Endothelial cell (in vitro differentiated cells): Measurements from ENCODE around the gene USE1. TPM values are rescaled to one million over a fixed set of nuclear protein-coding genes. Genes with fewer than 3 reads are reported as not detected.

ENCODE experiments used
- DNase-seq: peaks from one replicate; pipeline ENCODE4 v3.0.0; 2021; ENCODE audit warnings: low spot score
- H3K27ac Mint-ChIP-seq: one replicate; pipeline ENCODE4 v1.8.0; 2021; ENCODE audit warnings: mixed read lengths, inconsistent platforms; ENCODE audit not compliant: unreplicated experiment
- H3K27me3 Mint-ChIP-seq: one replicate; pipeline ENCODE4 v1.8.0; 2021; ENCODE audit warnings: mild to moderate bottlenecking, moderate library complexity, mixed read lengths, inconsistent platforms; ENCODE audit not compliant: unreplicated experiment
- H3K36me3 Mint-ChIP-seq: one replicate; pipeline ENCODE4 v1.8.0; 2021; ENCODE audit warnings: mild to moderate bottlenecking, low read depth, mixed read lengths, inconsistent platforms; ENCODE audit not compliant: unreplicated experiment
- H3K4me1 Mint-ChIP-seq: one replicate; pipeline ENCODE4 v1.8.0; 2021; ENCODE audit warnings: mild to moderate bottlenecking, mixed read lengths, inconsistent platforms; ENCODE audit not compliant: unreplicated experiment
- H3K4me3 Mint-ChIP-seq: one replicate; pipeline ENCODE4 v1.8.0; 2021; ENCODE audit warnings: mild to moderate bottlenecking, mixed read lengths, inconsistent platforms; ENCODE audit not compliant: unreplicated experiment
- H3K9me3 Mint-ChIP-seq: one replicate; pipeline ENCODE4 v1.8.0; 2021; ENCODE audit warnings: mixed read lengths, inconsistent platforms; ENCODE audit not compliant: unreplicated experiment
- total RNA-seq: library from RNA; stranded (reverse); fragmentation: NEBNext Ultra II Directional; extraction: Animal tissue kit (Norgen Biotek cat#: 25700); gene quantifications from one replicate; pipeline ENCODE4 v1.2.1, GENCODE V29; 2021; ENCODE audit not compliant: unreplicated experiment
- TF ChIP-seq, protein P1 (sequence below): fragments of 200-600 bp; sonication (generic); IDR thresholded peaks from one replicate; pipeline ENCODE4 v1.5.0; 2021; ENCODE audit warnings: antibody characterized with exemption; ENCODE audit not compliant: unreplicated experiment

USE1 gene
- total RNA-seq, 1 donor from 2014 or later = 13.0 TPM

DNA sequence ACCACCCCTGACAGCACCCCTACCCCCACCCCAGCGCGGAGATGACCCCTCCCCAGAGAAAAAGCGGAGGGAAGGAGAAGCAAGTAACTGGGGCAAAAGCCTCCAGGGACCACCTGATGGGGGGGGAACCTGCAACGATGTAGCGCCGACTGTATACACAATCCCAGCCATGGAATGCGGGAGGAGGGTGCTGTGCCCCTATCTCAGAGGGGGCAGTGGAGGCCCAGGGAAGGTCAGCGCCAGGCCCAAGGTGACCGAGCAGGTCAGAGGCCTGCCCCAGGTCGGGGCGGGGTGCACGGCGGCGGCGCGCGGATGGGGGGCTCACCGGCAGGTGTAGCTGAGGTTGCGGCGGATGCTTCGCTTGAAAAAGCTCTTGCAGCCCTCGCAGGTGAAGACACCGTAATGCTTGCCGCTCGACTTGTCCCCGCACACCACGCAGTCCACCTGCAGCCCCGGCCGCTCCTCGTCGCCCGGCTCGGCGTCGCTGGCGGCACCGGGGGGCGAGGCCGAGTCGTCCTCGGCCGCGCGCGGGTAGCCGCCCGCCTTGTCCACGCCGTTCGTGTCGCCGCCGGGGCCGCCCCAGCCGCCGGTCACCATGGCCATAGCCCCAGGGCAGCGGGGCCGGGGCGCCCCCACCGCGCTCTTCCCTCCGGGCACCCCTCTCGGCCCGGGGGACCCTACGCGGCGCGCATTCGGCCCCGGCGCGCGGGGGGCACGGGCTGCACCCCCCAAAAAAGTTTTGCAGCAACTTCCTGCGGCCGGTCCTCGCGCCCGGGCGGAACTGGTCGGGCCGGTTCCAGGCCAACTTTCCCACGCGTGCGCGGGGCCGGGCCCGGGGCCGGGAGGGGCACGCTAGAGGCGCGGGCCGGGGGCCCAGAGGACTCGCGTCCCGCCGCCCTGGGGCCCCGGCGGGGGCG lies 29.7 kb downstream of the USE1 start:
- Mint-ChIP-seq H3K36me3 (peaks cover 8% of the 10 kb centered on the region), H3K27me3 (peaks cover 27% of the 10 kb centered on the region), H3K9me3 (no peaks in the 10 kb centered on the region), H3K27ac (peak overlapping the region; percentile 48), H3K4me1 (peaks cover 23% of the 10 kb centered on the region), H3K4me3 (peak overlapping the region; percentile 97)
- TF ChIP-seq, protein P1, sequence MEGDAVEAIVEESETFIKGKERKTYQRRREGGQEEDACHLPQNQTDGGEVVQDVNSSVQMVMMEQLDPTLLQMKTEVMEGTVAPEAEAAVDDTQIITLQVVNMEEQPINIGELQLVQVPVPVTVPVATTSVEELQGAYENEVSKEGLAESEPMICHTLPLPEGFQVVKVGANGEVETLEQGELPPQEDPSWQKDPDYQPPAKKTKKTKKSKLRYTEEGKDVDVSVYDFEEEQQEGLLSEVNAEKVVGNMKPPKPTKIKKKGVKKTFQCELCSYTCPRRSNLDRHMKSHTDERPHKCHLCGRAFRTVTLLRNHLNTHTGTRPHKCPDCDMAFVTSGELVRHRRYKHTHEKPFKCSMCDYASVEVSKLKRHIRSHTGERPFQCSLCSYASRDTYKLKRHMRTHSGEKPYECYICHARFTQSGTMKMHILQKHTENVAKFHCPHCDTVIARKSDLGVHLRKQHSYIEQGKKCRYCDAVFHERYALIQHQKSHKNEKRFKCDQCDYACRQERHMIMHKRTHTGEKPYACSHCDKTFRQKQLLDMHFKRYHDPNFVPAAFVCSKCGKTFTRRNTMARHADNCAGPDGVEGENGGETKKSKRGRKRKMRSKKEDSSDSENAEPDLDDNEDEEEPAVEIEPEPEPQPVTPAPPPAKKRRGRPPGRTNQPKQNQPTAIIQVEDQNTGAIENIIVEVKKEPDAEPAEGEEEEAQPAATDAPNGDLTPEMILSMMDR = no peak
- DNase-seq = no peak

DNA sequence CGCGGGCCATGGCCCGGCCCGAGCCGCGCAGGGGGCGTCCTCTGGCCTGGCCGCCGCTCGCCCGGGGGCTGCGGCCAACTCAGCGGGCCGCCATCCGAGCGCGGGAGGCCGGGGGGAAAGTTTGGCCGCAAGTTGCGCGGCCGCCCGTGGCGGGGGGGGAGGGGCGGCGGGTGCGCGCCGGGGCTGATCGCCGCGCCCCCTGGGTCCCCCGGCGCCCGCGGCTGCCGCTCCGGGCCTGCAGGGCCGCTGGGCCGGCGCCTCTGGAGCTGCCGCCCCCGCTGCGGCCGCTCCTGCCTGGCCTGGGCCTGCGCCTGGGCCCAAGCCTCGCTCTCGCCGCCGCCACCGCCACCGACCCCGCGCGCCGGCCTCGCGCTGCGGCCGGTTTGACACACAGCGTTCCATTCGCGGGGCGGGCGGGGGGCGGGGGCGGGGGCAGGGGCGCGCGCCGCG lies 30.4 kb downstream of the USE1 start, which contains the start of gene NR2F6:
NR2F6 (minus strand) TSS at position 385 of the 450 bp plus-strand sequence. CDS start 699 bp downstream, outside the sequence.
- peaks cover 8% of the 10 kb centered on the region for H3K36me3 Mint-ChIP-seq
- no peak for DNase-seq
- H3K27me3 Mint-ChIP-seq = peaks cover 29% of the 10 kb centered on the region
- peak within 1 kb of the TSS; percentile 64 for H3K27ac Mint-ChIP-seq
- no peaks in the 10 kb centered on the region for H3K9me3 Mint-ChIP-seq
- TF ChIP-seq, protein P1 = no peak
- peak within 1 kb of the TSS; percentile 97 for H3K4me3 Mint-ChIP-seq
- peaks cover 23% of the 10 kb centered on the region for H3K4me1 Mint-ChIP-seq

DNA sequence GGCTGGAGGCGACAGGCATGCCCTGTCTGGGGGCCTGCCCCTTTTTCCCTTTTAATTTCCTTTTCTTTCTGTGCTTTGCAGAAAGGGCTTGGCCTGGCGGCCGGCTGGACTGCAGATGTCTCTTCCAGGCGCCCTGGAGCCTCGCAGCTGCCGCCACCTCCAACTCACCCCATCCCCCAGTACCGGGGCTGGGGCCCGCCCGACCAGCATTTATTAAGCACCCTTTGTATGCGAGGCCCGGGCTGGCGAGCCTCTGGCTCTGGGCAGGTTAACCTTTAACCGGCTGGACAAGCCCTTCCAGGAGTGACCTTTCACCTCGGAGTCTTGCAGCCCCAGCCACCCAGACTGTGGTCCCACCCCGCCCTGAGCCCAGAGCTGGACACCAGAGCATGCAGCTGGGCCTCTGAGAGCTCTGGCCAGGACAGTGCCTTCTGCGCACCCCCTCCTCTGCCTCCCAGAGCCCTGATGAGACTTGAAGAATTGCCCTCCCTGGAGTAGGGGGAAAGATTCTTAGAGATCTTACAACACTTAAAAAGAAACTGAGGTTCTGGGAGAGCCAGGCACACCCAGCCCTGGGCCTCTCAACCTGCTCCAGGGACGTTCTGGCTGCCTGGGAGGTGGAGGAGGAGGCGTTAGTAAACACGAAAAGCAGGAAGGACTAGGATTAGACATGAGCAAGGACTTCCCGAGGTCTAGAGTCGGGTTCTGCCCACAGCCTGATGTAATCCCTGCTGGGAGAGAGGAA lies 31.7 kb downstream of the USE1 start:
- TF ChIP-seq, protein P1 = no peak
- DNase-seq = no peak
- H3K27ac Mint-ChIP-seq = peak overlapping the region; percentile 64
- no peaks in the 10 kb centered on the region for H3K36me3 Mint-ChIP-seq
- no peaks in the 10 kb centered on the region for H3K9me3 Mint-ChIP-seq
- H3K27me3 Mint-ChIP-seq = peaks cover 24% of the 10 kb centered on the region
- peak overlapping the region; percentile 89 for H3K4me3 Mint-ChIP-seq
- peaks cover 23% of the 10 kb centered on the region for H3K4me1 Mint-ChIP-seq

DNA sequence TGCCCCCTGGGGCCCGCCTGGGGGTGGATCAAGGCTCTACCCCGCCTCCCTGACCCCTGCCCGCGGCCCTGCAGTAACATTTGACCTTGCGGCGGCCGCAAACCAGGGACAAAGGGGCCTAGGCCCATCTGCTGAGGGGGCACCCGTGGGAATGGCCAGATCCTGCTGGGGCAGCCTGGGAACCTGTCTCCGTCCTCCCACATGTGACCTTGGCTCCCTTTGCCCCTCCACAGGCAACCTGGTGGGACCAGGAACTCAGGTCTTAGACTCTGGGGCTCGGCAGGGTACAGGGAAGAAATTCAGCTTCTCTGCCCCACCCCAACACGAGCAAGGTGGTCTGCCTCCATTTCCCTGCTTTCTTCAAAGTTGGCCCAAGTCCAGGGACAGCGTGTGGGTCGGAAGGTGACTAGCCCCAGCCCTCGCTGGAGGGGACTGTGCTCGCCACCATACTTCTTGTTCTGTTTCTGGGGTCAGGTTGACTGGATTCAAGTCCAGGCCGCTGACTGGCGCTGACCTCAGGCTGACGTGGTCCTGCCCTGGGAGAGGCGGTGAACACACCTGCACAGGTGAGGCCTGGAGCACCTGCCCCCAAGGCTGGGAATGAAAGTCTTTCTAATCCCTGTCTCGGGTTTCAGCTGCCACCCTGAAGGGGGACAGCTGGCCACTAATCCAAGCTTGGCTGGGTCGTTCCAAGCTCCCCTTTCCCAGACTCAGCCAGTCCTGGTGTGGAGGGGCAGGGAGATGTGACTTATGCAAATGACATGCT lies 33.0 kb downstream of the USE1 start:
- no peaks in the 10 kb centered on the region for H3K9me3 Mint-ChIP-seq
- peak overlapping the region; percentile 73 for H3K4me3 Mint-ChIP-seq
- H3K36me3 Mint-ChIP-seq = no peaks in the 10 kb centered on the region
- TF ChIP-seq, protein P1 = no peak
- H3K27ac Mint-ChIP-seq = no peak overlapping the region
- H3K4me1 Mint-ChIP-seq = peaks cover 18% of the 10 kb centered on the region
- peaks cover 21% of the 10 kb centered on the region for H3K27me3 Mint-ChIP-seq
- DNase-seq = no peak
